Stimulated activated CD8-positive, alpha-beta memory T cell treated with anti-CD3 and anti-CD28 coated beads, Interleukin-15, amount 100 ng/mL, for 48 hours (primary cell): ENCODE data around the gene LRRN2.

Source experiments
- DNase-seq, 2 donors: peaks; one replicate each; pipeline ENCODE4 v3.0.0-alpha.2; 2020; ENCODE audit warnings: low read depth in 2 of 2

Gene LRRN2

DNA sequence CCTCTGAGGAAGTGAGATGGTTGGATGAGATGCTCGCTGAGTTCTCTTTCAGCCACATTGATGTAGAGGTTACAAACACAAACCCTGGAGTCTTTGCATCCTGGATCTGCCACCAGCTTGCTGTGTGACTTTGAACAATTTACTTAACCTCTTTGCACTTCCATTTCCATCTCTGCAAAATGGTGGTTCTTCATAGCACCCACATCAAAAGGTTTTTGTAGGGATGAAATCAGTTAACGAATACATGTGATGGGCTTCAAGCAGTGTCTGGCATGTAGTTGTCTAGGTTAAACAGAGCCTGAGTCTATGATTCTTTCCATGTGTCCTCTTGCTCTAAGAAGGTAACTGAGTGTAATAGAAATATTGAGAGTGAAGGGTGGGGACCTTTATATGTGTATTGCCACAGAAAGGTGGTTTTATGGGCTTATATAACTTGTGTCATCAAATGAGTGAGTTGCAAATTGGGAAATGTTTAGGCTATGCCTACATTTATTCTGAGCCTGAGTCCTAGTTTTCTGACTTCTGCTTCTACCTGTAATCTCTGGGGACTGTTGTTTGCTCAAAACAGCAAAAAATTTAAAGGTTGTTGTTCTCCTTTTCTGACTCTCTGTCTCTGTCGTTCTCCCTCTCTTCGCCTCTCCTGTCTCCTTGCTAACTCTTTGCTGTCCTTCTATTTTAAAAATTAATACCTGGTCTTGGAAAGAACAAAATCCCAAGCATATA lies 27.3 kb upstream of the LRRN2 start:
- DNase-seq = no peak

DNA sequence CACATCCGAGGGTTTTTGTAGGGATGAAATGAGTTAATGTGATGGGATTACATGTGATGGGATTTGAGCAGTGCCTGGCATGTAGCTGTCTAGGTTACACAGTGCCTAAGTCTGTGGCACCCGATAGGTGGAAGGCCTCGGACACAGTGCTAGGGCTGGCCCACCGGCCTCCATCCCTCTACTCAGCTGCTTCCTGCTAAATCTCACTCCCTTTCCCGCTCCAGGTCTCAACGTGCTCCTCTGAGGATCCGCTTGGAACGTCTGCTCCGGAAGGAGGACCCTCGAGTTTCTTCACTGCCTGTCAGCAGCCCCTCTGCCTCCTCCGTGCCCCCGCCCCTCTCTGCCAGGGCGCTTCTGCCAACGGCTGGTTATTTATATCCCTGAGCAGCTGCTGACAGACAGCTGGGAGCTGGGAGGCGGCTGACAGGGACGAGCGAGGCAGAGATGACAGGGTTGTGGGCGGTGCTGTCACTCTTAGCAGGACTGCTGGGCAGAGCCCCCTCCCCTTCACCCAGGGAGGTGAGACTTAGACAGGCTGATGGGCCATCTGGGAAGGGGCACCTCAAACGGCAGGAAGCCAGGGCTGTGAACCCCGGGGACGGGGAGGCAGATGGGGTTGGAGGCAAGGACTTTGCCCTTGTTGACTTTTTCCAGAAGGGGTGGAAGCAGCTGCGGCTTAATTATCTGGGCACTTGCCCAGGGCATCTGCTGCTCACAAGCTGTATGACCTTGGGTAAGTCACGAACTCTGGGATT lies 26.6 kb upstream of the LRRN2 start:
- no peak for DNase-seq

DNA sequence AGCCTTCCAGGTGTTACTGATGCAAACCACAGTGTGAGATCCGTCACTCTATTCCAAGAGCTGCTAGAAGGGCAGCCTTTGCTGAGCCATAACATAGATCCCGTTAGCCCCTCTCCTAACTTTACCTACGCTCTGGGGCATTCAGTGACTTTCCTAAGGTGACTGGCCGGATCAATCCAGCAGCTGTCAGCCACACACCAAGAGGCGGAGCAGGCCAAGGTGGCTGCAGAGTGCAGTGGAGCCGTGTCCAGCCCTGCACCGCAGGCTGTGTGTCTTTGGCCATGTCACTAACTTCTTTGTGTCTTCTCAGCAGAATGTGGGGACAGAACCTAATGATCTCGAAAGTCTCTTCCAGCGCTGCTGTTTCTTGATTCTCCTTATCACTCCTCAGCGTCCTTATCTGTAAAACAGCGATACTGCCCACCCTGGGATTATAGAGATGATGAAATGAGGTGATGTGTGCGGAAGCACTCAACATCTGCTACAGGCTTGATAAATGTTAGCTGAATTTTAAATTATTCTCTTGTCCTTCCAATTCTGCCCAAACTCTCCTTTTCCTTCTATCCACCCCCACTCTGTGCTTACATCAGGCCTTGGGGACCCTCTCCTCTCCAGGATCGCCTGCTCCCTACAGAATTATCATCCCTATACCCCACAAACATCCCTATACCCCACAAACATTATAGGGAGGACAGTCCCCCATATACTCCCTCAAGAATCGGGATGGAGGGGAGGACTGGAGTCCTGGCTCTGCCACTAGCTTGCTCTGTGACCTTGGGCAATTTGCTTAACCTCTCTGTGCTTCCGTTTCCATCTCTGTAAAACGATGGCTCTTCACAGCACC lies 25.8 kb upstream of the LRRN2 start:
- DNase-seq = no peak

DNA sequence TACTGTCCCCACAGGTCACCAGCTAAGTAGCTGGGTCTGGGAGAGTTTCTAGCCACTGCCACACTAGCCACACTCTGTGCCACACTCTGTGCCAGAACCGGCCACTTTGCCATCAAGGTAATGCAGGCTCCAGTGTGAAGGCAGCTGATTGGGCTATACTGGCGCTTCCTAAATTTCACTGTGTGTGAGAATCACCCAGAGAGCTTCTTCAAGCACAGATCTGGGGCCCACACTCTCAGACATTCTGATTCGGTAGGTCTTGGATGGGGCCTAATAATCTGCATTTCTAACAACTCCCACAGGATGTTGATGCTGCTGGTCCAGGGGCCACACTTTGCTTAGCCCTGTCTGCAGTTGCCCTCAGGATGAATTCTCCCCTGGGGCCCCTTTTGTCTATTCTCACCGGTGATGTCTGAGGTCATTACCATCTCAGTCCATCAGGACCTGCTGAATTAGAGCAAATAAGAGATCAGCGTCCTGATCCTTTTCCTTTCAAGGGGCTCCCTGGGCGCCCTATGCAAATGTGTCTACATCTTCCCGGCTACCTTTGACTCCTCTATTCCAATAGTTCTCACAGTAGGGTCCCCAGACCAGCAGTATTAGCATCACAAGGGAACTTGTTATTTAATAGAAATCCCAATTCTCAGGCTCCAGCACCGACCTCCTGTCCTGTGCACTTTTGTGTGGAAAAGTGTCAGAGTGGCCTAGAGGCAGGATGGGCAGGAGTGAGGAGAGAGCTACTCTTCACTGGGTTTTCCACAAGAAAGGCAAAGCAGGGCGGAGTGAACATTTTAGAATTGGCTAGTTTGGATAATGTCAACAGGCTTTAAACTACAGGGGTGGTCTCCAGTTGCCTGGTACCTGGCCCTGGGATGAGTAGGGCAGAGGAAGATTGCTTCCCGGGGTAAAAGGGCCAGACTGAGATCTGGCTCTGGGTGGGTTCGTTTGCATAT lies 24.7 kb upstream of the LRRN2 start:
- DNase-seq = no peak

DNA sequence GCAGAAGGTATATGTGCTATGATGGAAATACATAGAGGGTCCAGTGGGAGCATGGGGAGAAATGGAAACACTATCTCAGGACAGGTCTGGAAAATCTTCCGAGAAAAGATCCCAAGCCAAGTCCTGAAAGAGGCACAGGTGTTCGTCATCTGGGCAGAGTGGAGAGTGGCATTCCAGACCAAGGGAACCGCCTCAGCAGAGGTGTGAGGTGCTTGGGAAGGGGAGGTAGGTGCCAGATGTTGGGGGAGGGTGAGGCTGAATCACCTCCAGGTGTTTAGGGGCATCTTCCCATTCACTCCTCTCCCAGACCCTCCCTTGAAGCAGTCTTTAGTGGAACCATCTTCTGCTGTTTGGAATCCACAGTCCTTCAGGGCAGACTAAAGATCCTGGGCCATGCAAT lies 23.5 kb upstream of the LRRN2 start:
- DNase-seq = no peak

DNA sequence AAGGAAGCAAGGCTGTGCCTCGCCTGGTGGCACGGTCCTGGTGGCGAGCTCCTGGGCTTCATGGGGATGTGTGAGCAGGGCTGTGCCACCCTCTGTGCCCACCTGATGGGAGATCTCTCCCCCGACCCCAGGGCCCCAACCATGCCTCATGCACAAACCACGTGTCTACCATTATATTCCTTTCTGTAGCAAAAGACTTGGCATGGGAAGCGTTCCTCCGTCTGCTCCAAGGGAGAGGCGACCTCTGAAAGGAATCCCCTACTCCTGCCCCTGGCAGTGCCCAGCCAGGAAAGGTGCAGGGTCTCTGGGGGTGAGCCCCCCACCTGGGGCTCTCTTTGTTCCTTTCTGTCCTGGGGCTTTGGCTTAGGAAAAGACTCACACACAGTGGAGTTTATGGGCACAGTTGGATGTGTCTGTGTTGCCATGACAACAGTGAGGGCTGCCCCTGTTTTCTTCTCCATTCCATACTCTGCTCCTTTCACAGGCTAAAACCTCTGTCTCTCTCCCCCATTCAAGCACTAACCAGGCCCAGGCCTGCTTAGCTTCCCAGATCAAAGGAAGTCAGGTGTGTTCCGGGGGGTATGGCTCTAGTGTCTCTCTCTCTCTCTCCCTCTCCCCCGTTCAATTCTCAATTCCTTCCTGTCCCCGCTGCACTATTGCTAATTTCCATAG lies 21.4 kb upstream of the LRRN2 start:
- no peak for DNase-seq

DNA sequence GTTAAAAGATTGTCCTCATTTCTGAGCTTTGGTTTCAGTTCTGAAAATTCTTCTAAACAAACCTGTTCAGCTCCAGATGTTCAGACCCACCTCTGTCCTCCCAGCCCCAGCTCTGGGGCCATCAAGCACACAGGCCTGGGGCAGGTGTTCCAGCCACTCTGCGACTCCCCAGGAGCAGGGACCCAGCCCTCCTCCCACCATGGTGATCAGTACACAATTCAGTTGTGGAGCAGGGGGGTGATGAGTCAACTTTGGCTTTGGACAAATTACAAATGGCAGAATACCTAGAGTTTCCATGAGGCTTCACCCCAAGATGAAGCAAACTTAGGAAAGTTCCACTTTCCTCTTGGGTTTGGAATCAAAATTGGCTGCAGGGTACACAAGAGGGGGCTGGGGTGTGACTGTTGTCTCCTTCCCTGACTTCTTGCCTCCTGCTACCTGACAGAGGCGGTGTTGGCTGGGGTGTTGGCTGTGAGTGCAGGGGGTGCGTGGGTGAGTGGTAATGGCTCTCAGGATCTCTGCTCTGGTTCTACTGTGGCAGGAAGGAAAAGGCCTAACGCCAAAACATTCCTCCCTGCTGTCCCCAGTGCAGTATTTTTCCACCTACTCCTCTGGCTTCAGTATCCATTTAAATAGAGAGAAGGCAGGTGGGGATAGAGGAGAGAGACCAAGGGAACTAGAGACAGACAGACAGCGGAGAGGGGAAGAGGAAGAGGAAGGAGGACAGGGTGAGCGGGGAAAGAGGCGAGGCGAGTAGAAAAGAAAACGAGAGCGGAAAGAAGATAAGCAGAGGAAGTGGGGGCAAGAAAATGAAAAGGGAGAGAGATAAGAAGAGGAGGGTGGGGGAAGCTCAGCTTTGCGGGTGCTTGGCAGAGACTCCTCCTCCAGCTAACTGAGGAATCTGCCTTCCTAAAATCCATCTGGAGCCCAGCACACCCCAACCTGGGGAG lies 20.6 kb upstream of the LRRN2 start:
- no peak for DNase-seq

DNA sequence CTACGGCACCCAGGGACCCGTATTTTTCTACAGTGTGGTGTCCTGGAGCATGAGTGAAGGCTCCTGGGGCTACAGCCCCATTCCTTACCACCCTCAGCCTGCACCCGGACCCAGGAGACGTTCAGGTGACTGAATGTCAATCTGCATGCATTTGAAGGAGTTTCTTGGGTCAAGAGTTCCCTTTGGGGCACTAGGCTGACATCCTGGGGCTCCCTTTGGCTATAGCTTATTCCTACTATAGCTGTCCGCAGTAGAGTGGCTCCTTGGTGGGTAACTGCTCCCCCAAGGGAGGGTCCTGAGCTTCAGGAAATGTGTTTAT lies 19.9 kb upstream of the LRRN2 start:
- no peak for DNase-seq

DNA sequence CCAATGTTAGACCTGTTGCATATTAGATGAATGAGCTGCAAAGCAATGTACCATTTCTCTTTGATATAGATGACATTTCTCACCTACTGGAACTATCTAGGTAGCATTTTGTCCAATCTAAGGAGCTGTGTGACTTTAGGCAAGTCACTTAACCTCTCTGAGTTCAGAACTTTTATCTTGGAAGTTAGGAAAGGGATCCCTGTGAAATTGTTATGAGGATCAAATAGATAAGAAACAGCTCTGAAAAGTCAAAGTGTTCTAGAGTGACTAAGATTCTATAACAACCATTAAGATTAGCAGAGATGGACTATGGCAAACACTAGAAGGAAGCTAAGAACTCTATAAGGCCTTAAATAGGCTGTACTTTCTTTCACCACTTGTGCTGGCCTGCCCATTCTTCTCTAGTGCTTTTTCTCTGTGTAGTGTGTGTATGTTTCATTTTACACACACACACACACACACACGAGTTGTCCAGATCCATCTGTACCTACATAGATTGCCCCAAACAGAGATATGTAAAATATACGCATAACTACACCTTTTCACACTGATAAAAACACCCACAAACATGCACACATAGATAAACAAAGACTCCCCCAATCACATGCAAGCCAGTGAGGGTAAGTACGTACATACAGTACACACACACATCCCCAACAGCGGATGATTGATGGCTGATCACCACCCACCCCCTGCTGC lies 19.4 kb upstream of the LRRN2 start:
- DNase-seq = no peak

DNA sequence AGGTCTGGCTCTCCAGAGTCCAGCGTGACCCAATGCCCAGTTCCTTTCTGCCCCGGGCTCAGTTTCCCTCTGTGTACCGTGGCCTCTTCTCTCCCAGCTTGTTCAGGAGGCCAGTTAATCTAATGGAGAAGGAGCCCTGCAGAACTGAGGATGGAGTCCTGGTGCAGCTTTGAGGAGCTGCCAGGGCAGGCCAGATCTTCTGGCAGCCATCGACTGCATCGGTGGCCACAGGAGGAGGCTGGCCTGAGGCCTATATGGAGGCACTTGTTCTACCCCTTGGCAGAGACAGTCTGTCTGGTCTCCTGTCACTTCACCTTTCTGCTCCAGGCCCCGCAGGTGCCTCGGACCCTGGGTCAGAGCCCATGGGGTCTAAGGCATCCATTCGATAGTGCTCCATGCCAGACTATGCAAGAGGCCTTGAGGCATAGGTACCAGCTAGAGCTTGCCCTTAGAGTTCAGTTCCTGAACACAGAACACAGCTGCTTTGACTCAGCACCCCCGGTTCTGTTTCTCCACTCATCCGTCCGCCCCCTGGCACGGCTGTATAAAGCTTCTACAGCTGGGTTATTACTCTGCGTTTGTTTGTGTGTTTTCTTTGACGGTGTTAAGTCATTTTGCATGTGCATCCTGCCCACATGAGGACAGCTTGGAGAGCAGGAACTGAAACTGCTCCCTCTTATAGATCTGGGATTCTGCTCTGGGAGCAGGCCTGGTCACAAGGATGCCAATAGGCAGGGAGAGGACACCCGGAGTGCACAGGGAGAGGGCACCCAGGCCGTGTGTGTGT lies 18.5 kb upstream of the LRRN2 start:
- DNase-seq = no peak

DNA sequence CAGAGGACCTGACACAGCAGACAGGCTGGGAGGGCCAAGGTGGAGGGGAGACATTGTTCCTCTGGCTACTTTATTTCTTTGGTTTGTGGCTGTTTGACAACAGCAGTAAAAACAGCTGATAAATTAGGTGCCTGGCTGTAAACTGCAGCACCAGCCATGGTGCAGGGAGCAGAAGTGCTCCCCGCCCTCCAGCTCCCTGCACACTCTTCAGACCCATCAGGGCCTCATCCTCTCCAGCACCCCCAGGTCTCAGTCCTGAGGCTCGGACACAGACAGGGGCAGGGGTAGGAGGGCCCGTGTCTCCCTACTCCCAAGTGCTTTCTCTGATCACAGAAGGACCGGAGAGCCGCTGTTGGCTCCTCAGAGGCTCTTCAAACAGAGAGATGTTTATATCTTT lies 17.7 kb upstream of the LRRN2 start:
- no peak for DNase-seq

DNA sequence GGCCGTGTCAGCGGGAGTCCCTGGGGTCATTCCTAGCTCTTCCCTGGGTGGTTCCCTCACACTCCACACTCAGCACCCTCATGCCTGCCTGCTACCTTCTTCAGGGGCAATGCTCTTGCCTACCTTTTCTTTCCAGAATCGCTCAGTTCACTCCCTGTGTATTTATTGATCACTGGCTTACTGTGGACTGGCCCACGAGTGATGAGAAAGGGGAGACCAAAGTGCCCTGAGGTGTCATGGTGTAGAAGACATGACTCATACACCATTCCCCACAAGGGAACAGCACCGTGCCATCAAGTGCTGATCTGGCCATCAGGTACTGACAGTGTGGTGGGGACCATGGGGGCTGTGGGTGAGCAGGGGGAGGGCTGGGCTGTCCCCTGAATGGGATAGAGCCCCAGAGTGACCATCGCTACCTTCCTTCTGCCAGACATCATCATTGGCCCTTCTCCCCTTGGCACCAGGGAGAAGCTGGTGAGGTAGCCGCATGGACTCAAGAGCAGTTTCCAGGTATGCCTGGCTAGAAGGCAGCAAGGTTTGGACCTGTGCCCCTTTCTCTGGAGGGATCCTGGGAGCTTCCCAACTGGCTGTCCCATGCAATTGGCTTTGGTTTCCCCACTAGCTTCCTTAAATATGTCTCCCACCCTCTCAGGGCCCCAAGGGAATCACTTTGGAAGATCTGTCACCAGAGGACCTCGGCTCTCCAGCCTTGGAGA lies 17.2 kb upstream of the LRRN2 start:
- no peak for DNase-seq

DNA sequence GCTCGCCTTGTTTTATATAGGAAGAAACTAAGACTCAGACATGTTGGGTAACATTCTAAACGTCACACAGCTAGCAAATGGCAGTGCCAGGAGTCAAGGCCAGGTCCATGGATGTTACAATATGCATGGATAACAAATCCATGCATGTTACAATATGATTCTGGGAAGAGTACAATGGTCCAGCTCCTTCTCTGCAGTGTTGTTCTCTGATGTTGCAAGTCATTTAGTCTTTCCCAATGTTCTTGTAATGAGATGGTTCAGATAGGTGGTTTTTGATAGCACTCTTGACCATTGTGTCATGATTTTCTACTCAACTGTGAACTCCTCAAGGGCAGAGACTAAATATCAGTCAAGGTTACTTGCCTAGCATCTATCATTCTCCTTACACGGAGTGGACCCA lies 15.7 kb upstream of the LRRN2 start:
- DNase-seq = no peak

DNA sequence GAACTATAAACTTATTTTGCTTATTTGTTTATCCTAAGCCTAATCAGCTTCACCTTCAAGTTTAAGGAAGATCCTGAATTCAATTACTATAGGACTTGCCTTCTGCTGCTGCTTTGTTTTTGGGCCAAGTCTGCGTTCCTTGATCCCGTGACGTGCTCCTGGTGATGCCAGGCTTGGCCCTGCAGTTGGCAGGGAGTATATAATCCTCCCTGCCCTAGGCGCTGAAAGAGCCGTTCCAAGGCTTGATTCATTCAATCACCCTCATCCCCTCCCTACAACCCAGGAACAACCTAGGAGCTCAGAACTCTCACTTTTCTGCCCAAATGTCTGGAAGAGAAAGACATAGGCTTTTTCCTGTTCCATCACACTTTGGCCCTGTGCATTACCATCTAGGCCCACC lies 12.4 kb upstream of the LRRN2 start:
- no peak for DNase-seq

DNA sequence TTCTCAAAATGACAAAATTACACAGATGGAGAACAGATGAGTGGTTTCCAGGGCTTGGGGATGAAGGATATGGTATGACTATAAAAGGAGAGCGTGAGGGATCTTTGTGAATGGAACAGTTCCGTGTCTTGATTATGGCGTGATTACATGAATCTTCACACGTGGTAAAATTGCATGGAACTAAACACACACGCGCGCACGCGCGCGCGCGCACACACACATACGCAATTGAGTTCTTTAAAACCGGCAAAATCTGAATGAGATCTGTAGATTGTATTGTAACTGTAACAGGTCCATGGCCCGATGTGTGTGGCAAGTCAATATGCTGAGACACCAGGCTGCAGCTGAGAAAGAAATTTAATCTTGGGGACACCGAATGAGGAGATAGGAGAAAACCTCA lies 11.1 kb upstream of the LRRN2 start:
- DNase-seq = no peak

DNA sequence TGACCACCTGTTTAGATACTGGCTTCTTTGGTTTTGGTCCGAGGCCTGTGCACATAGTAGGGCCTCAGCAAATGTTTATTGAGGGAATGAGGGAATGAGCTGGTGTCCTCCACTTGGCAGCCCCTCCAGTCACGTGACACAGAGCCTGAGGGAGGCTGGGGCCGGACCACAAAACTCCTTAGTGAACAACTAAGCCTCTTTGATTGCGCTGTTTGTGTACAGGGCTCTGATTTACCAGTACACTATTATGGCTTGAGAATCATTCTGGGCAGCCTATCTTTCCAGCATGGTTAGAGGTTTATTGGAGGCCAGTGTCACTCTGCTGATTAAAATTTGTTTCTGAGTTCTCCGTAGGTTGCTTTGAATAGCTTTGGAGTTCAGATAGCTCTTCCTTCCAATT lies 10.2 kb upstream of the LRRN2 start:
- DNase-seq = no peak

DNA sequence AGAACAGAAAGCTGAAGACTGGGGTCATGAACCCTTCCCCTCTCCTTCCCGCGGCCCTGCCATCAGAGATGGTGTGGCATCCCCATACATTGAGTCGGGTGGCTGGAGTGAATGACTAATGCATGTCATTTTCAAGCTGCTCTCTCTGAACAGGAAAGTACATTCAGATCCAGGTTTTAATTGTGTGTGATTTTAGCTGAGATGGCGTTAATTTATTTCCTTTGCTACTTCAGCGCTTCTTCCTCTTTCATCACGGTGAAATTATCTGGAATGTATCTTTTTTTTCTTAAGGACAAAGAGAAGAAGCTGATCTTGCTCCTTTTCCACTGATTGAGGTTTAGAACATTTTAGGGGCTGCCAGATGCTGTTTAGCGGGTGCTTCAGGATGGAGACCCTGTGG lies 8.6 kb upstream of the LRRN2 start:
- no peak for DNase-seq

DNA sequence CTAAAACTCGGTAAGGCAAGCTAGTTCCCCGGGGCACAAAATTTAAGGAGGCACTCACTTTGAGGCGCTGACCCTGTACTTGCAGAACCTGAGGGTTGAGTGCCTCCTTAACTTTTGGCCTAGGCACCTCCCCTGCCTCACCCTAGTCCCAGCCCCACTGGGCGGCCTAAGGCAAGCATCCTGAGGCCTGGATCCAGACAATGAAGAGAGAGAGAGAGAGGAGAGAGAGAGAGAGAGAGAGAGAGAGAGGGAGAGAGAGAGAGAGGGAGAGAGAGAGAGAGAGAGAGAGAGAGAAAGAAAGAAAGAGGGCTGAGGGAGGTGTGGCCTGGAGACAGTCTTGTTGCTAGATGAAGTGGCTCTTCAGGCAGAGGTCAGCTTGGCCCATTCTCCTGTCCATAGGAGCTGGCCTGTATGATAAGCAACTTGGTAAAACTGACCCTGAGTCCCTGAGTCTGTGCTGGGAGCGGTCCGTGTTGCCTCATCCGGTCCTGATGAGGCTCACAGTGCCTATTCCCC lies 7.4 kb upstream of the LRRN2 start:
- no peak for DNase-seq
